Measurements from ENCODE around the gene SLC18B1.

Gene SLC18B1

DNA sequence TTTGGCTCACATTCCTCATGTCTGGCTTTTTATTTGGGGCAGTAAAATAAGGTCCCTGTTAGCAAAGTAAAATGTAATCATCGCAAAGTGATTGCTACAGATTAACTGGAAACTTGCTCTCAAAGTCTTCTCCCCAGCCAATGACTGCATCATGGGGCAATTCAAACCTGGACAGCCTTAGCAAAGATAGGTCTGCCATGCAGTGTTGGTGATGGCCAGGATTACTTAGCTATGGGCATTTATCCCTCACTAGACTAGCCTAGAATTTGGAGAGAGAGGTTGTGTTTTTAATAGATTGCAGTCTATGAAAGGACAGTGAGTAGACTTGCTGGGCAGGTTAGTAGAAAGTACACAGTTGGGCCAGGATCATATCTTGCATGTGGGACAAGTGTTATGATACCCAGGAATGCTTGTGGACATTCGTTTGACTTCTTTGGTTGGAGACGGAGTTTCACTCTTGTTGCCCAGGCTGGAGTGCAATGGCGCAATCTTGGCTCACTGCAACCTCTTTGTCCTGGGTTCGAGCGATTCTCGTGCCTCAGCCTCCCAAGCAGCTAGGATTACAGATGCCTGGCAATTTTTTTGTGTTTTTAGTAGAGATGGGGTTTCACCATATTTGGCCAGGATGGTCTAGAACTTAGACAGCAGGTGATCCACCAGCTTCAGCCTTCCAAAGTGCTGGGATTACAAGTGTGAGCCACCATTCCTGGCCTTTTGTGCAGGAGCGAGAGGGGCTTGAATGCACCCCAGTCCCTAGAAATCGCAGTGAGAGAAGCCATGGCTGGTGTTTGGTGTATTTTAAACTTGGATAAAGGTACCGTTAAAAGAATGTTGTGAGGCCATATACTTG, 19.3 kb upstream of the SLC18B1 start:
- H3K4me2 ChIP-seq: peak overlapping the region; percentile 96
- H3K9ac ChIP-seq: peak overlapping the region; percentile 20; the same call in 1 of the 2 replicates
- H3K4me1 ChIP-seq: peaks cover 35% of the 10 kb centered on the region
- peak; percentile 34; the same call in 1 of the 2 replicates for TF ChIP-seq Cebpa-rat (IDR thresholded peaks at IDR 0.05)
- H4K20me1 ChIP-seq: peaks cover 68% of the 10 kb centered on the region
- H3K9me3 ChIP-seq: no peaks in the 10 kb centered on the region
- H3K27ac ChIP-seq: no peak overlapping the region
- H3K4me3 ChIP-seq: no peak overlapping the region; the same call in 1 of the 2 replicates
- no peaks in the 10 kb centered on the region for H3K27me3 ChIP-seq
- H3K36me3 ChIP-seq: peaks cover 55% of the 10 kb centered on the region

DNA sequence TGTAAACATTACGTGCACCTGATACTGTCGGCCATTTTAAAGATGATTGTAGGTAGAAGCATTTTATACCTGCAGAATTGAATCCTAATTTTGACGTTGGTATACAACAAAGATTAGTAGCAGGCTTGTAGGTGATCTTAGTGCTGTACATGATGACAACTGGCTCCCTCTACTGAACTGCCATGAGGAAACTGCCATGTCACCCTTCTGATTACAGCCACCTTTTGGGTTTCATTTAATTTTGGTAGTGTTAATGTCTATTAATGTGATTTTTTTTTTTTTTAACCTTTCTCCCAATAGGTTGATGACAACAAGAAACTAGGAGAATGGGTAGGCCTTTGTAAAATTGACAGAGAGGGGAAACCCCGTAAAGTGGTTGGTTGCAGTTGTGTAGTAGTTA, 18.2 kb upstream of the SLC18B1 start:
- TF ChIP-seq Cebpa-rat (IDR thresholded peaks at IDR 0.05): no peak
- peaks cover 46% of the 10 kb centered on the region for H3K4me1 ChIP-seq
- H3K36me3 ChIP-seq: peaks cover 55% of the 10 kb centered on the region
- H3K27ac ChIP-seq: no peak overlapping the region
- peak overlapping the region; percentile 96 for H3K4me2 ChIP-seq
- peak overlapping the region; percentile 99; the same call in 1 of the 2 replicates for H3K9ac ChIP-seq
- no peaks in the 10 kb centered on the region for H3K9me3 ChIP-seq
- H4K20me1 ChIP-seq: peaks cover 68% of the 10 kb centered on the region
- peak overlapping the region; percentile 93 for H3K4me3 ChIP-seq
- H3K27me3 ChIP-seq: no peaks in the 10 kb centered on the region

DNA sequence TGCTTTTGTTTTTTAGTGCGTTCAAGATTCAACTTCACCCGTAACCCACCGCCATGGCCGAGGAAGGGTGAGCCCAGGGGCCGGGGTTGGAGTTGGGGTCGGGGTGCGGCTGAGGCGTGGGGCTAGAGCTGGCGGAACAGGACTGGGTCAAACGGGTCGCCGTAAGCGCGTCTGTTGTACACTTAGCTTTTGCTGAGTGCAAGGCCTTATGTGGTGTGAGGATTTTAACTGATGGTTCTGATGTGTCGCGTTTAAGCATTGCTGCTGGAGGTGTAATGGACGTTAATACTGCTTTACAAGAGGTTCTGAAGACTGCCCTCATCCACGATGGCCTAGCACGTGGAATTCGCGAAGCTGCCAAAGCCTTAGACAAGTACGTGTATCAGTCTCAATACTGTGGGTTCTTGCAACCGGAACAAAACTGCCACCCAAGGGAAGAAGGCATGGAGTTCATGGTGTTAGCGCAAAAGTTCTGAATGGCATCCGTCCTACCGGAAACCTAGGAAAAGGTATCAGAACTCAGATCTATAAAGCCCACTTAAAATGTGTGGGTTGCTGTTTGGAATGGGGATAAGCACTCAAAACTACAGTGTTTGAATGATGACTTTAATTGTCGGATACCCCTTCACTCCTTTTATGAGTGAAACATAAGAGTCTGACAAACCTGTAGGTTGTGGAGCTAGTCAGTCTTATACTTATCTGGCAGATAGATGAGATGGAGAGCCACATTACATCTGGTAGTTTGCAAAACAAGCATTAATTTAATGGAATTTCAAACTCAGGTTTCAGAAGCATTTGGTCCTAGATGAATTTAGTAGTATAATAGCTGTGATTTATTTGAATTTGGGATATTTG, 16.5 kb upstream of the SLC18B1 start:
- Histone ChIP-seq H3K9ac (peak overlapping the region; percentile 99), H3K4me3 (peak overlapping the region; percentile 93), H3K4me2 (peak overlapping the region; percentile 96), H3K27ac (peak overlapping the region; percentile 95), H3K36me3 (peaks cover 51% of the 10 kb centered on the region), H3K27me3 (no peaks in the 10 kb centered on the region), H4K20me1 (peaks cover 55% of the 10 kb centered on the region), H3K9me3 (no peaks in the 10 kb centered on the region), H3K4me1 (peaks cover 46% of the 10 kb centered on the region)
- TF ChIP-seq Cebpa-rat (IDR thresholded peaks at IDR 0.05): no peak

DNA sequence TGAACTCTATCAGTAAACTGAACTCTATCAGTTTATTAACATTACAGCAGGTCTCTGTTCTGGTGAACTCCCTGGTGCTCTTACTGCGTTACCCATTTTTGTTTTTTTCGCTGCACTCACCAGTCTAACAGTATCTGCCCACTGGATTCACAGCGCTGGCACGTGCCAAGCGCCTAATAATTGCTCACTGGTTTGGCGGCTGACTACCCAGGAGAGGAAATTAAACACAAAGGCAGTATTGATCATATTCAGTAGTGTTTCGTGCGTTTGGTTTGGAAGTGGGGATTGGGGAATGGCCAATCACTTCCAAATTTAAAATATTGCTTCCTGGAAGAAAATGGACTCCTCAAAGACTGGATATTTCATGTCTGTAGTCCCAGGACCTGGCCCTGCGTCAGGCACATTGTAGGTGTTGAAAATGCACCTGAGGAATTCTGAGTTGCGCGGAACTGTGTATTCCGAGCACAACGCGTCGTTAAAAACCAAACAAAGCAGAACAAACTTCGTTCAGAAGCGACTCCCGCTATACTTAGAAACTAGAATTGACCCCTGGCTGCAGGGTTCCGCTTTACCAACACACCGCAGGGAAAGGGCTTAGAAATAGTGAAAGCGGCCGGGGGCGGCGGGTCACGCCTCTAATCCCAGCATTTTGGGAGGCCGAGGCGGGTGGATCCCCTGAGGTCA, 14.9 kb upstream of the SLC18B1 start:
- H3K27me3 ChIP-seq: no peaks in the 10 kb centered on the region
- peak overlapping the region; percentile 91 for H3K4me2 ChIP-seq
- peaks cover 41% of the 10 kb centered on the region for H3K4me1 ChIP-seq
- H3K27ac ChIP-seq: peak overlapping the region; percentile 96
- peak overlapping the region; percentile 93 for H3K4me3 ChIP-seq
- peak overlapping the region; percentile 95 for H3K9ac ChIP-seq
- peaks cover 39% of the 10 kb centered on the region for H4K20me1 ChIP-seq
- H3K36me3 ChIP-seq: peaks cover 35% of the 10 kb centered on the region
- no peaks in the 10 kb centered on the region for H3K9me3 ChIP-seq
- TF ChIP-seq Cebpa-rat (IDR thresholded peaks at IDR 0.05): no peak

DNA sequence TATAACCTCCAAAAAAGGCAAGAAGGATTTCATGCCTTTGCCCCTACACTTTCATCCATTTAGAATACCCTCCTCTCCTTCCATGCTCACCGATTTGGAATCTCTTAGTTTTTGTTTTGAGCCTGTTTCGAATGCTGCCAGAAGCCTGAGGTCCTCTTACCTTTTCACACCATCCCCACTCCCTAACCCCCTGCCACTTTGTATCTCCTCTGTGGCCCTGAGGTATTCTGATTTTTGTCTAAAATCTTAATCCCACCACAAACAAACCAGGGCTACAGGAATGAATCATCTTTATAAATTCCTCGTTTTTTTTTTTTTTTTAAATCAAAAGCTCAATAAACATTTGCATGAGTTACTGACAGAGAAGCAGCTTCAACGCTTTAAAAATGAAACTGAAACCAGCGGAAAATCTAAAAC, 14.3 kb upstream of the SLC18B1 start:
- Histone ChIP-seq H3K4me3 (peak overlapping the region; percentile 93), H3K36me3 (peaks cover 30% of the 10 kb centered on the region), H3K4me1 (peaks cover 36% of the 10 kb centered on the region), H3K4me2 (peak overlapping the region; percentile 91), H3K9me3 (no peaks in the 10 kb centered on the region), H3K27me3 (no peaks in the 10 kb centered on the region), H3K27ac (peak overlapping the region; percentile 96), H4K20me1 (peaks cover 33% of the 10 kb centered on the region), H3K9ac (peak overlapping the region; percentile 95)
- TF ChIP-seq Cebpa-rat (IDR thresholded peaks at IDR 0.05): no peak

DNA sequence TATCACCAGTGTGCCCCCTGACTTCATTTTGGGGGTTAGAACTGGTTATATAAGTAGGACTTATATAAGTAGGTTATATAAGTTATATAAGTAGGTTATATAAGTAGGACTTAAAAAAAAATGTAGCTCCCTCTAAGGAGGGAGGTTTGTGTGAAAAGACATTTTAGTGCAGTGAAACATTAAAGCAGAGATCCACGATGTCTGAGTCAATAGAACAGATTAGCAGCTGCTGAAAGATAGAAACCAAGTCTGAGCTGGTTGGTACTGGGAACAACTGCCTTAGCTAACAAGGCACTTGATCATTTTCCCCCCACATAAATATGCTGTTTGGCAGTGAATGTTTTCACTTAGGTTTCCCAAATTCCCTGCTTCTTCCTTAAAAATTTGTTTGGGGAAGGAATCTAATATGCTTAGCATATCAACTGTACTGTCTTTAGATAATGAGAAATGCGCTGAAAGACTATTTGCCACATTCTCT, 13.9 kb upstream of the SLC18B1 start:
- peak overlapping the region; percentile 96 for H3K27ac ChIP-seq

DNA sequence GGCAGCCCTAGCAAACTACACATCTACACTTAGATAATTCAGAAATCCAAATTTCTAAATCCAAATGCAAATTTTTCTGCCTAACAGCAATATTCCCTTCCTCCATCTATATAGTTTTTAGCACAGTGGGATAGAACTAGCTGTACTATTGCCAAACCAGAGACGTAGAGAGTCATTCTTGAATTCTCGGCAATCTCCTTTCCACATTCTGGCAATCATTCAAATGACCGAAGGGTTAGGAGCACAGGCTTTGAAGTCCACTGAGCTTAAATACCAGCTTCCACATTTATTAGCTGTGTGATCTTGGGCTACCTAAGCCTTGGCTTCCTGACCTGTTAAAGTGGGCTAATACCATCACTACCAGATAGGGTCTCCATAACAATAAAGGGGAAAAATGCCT, 12.8 kb upstream of the SLC18B1 start:
- Histone ChIP-seq H3K9ac (no peak overlapping the region), H3K4me1 (peaks cover 21% of the 10 kb centered on the region), H3K27me3 (no peaks in the 10 kb centered on the region), H4K20me1 (peaks cover 18% of the 10 kb centered on the region), H3K4me3 (no peak overlapping the region), H3K36me3 (peaks cover 15% of the 10 kb centered on the region), H3K4me2 (no peak overlapping the region), H3K27ac (no peak overlapping the region), H3K9me3 (peaks cover 6% of the 10 kb centered on the region; the same call in 1 of the 2 replicates)
- no peak for TF ChIP-seq Cebpa-rat (IDR thresholded peaks at IDR 0.05)

More for the DNA sequence above, 13.9 kb upstream of the SLC18B1 start:
- H3K9me3 ChIP-seq: no peaks in the 10 kb centered on the region
- H4K20me1 ChIP-seq: peaks cover 28% of the 10 kb centered on the region
- peak overlapping the region; percentile 93 for H3K4me3 ChIP-seq
- peaks cover 31% of the 10 kb centered on the region for H3K4me1 ChIP-seq
- peaks cover 25% of the 10 kb centered on the region for H3K36me3 ChIP-seq
- peak overlapping the region; percentile 95 for H3K9ac ChIP-seq
- H3K4me2 ChIP-seq: peak overlapping the region; percentile 91
- no peaks in the 10 kb centered on the region for H3K27me3 ChIP-seq
- TF ChIP-seq Cebpa-rat (IDR thresholded peaks at IDR 0.05): no peak

DNA sequence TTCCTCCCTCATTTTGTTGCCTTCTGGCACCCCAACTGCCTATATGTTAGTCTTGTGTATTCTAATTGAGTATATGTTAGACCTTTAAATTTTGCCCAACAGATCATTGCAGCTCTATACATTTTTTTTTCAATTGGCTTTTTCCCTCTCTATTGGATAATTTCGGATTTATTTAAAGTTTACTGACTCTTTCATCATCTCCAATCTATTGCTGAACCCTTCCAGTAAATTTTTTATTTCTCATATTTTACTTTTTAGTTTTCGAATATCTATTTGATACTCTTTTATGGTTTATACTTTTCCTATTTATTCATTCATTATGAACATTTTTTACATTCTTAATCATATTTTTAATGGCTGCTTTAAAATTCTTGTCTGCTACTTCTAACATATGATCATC, 7.1 kb upstream of the SLC18B1 start:
- H3K4me3 ChIP-seq: no peak overlapping the region
- no peak for TF ChIP-seq Cebpa-rat (IDR thresholded peaks at IDR 0.05)
- H3K4me1 ChIP-seq: no peaks in the 10 kb centered on the region
- no peak overlapping the region for H3K27ac ChIP-seq
- H3K9ac ChIP-seq: no peak overlapping the region
- H4K20me1 ChIP-seq: no peaks in the 10 kb centered on the region
- no peaks in the 10 kb centered on the region for H3K27me3 ChIP-seq
- H3K9me3 ChIP-seq: peaks cover 20% of the 10 kb centered on the region
- no peaks in the 10 kb centered on the region for H3K36me3 ChIP-seq
- H3K4me2 ChIP-seq: no peak overlapping the region

DNA sequence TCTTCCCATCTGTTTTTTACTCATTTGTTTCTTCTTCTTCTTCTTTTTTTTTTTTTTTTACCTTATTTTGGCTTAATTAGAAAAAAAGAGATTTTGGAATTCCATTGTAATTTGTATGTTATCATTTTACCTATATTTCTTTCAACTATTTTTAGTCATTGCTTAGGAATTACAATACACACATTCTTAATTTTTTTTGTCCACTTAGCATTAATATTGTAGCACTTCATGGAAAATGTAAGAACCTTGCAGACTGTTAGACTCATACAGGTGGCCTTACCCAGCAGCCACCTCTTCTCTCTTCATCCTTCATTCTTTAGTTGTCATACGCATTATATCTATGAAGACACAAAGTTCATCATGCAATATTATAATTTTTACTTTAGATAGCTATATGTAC, 5.8 kb upstream of the SLC18B1 start:
- no peaks in the 10 kb centered on the region for H3K4me1 ChIP-seq
- H3K9me3 ChIP-seq: peaks cover 20% of the 10 kb centered on the region
- no peak overlapping the region for H3K4me3 ChIP-seq
- no peak overlapping the region for H3K4me2 ChIP-seq
- no peaks in the 10 kb centered on the region for H4K20me1 ChIP-seq
- H3K27ac ChIP-seq: no peak overlapping the region
- no peak overlapping the region for H3K9ac ChIP-seq
- no peak for TF ChIP-seq Cebpa-rat (IDR thresholded peaks at IDR 0.05)
- no peaks in the 10 kb centered on the region for H3K27me3 ChIP-seq
- no peaks in the 10 kb centered on the region for H3K36me3 ChIP-seq
